GM23248 (cell line): ENCODE data around the gene TARS1.

Experiments
- EZH2 ChIP-seq: fragments of 200-600 bp; sonication (generic); IDR thresholded peaks from 2 replicates; pipeline ENCODE4 v1.6.1; 2018; ENCODE audit warnings: antibody characterized with exemption, mild to moderate bottlenecking; ENCODE audit not compliant: insufficient read depth, poor library complexity, severe bottlenecking
- EZH2phosphoT487 ChIP-seq: fragments of 200-600 bp; sonication (generic); IDR thresholded peaks from 2 replicates; pipeline ENCODE4 v1.6.1; 2018; ENCODE audit warnings: antibody characterized with exemption, moderate library complexity, mild to moderate bottlenecking, low read depth; ENCODE audit not compliant: insufficient read depth

- no peak for TF ChIP-seq EZH2
- no peak for TF ChIP-seq EZH2phosphoT487
These were observed 19.8 kb upstream of the TARS1 start for GRCh38 chr5:33420946-33421345.
